Activated B cell treated with CpG ODN at 0.5 μM for 24 hours (primary cell): ENCODE results near the gene MED27. TPM values are rescaled to one million over a fixed set of nuclear protein-coding genes. Genes with fewer than 3 reads are reported as not detected.

ENCODE experiments used
- ATAC-seq: fragments of 200-7000 bp; cut with Tn5 transposase; one replicate; pipeline ENCODE4 v1.10.0; 2021; ENCODE audit warnings: low read depth, mild to moderate bottlenecking, moderate library complexity
- CTCF ChIA-PET: fragments of 350-600 bp; sonication (Branson Sonifier 250); formaldehyde crosslinking; loops from one replicate; lab custom pipeline; 2021; ENCODE audit warnings: antibody characterized with exemption; lab: Charles Lee
- POLR2A ChIA-PET: fragments of 350-600 bp; sonication (Branson Sonifier 250); formaldehyde crosslinking; loops from one replicate; lab custom pipeline; 2021; ENCODE audit warnings: antibody characterized with exemption; lab: Charles Lee
- DNase-seq: peaks from one replicate; pipeline ENCODE4 v3.0.0; 2022
- H3K27ac Mint-ChIP-seq: one replicate; pipeline ENCODE4 v1.8.0; 2020; ENCODE audit warnings: mixed read lengths
- H3K27me3 Mint-ChIP-seq: one replicate; pipeline ENCODE4 v1.8.0; 2021; ENCODE audit warnings: mixed read lengths
- H3K36me3 Mint-ChIP-seq: one replicate; pipeline ENCODE4 v1.8.0; 2021; ENCODE audit warnings: low read depth, mixed read lengths
- H3K4me1 Mint-ChIP-seq: one replicate; pipeline ENCODE4 v1.8.0; 2021; ENCODE audit warnings: mixed read lengths
- H3K4me3 Mint-ChIP-seq: one replicate; pipeline ENCODE4 v1.8.0; 2020; ENCODE audit warnings: mild to moderate bottlenecking, mixed read lengths
- H3K9me3 Mint-ChIP-seq: one replicate; pipeline ENCODE4 v1.8.0; 2020; ENCODE audit warnings: mixed read lengths
- CTCF ChIP-seq: fragments of 200-600 bp; IDR thresholded peaks from one replicate; pipeline ENCODE4 v1.8.0; 2022; ENCODE audit warnings: antibody characterized with exemption, mild to moderate bottlenecking
- intact Hi-C: fragments of 100-400 bp; cut with micrococcal nuclease; formaldehyde crosslinking; loops from one replicate; pipeline ENCODE4 v1.15.1; 2024
- total RNA-seq: library from RNA; stranded (reverse); gene quantifications from 2 replicates; pipeline ENCODE4 v1.2.3, GENCODE V29; 2022

Gene MED27
- total RNA-seq, 1 donor from 2014 or later, result 24.5 TPM

GRCh38 chr9:132046456-132046855, 33.2 kb downstream of the MED27 start:
- peaks cover 2% of the 10 kb centered on the region for H3K4me1 Mint-ChIP-seq
- no peak overlapping the region for H3K27ac Mint-ChIP-seq
- no peak for DNase-seq
- ATAC-seq, result no peak
- no peak overlapping the region for H3K4me3 Mint-ChIP-seq
- intact Hi-C loops, result no loop called here
- no peak for TF ChIP-seq CTCF
- ChIA-PET POLR2A (no interaction called here), CTCF (no interaction called here)
- H3K9me3 Mint-ChIP-seq, result no peaks in the 10 kb centered on the region
- H3K27me3 Mint-ChIP-seq, result no peaks in the 10 kb centered on the region
- peaks cover 18% of the 10 kb centered on the region for H3K36me3 Mint-ChIP-seq

DNA sequence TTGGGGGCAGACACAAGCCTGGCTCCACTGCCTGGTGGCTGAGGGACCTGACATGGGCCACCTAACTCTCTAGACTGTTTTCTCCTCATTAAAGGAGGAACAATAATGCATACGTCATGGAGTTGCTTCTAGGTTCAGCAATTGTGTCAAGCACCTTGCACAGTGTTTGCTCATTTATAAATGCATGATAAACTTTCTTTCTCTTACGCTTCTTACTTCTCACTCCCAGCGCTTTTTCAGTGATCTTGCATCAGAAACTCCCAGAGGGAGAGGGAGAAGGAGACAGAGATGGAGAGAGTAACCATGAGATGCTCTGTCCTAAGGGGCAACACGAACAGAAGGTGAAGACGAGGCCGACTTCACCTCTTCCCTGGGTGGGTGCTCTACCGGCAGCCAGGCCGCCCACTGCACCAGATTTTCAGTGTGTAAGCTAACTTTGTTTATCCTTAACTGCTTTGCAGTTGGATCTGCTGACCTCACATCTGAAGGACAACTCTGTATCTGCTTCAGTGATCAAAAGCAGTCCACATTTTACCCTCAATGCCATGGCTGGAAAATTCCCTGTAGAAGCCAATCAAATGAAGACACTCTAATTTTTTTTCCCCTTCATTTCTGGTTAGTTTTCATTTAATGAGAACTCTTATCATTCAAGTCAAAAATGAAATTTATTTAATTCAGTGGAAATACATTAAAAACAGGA, 35.3 kb downstream of the MED27 start:
- DNase-seq, result no peak
- H3K27ac Mint-ChIP-seq, result no peak overlapping the region

GRCh38 chr9:132043708-132044107, 36.0 kb downstream of the MED27 start:
- intact Hi-C loops, result no loop called here
- CTCF ChIA-PET, result no interaction called here
- Mint-ChIP-seq H3K4me1 (peaks cover 2% of the 10 kb centered on the region), H3K9me3 (no peaks in the 10 kb centered on the region), H3K27ac (no peak overlapping the region), H3K27me3 (no peaks in the 10 kb centered on the region), H3K36me3 (peaks cover 11% of the 10 kb centered on the region), H3K4me3 (no peak overlapping the region)
- ATAC-seq (no peak), DNase-seq (no peak)
- POLR2A ChIA-PET, result no interaction called here
- TF ChIP-seq CTCF, result no peak

More for the DNA sequence above, 35.3 kb downstream of the MED27 start:
- intact Hi-C loops, result no loop called here
- ATAC-seq, result no peak
- peaks cover 2% of the 10 kb centered on the region for H3K4me1 Mint-ChIP-seq
- H3K27me3 Mint-ChIP-seq, result no peaks in the 10 kb centered on the region
- POLR2A ChIA-PET, result no interaction called here
- CTCF ChIA-PET, result no interaction called here
- TF ChIP-seq CTCF, result no peak
- no peak overlapping the region for H3K4me3 Mint-ChIP-seq
- peaks cover 14% of the 10 kb centered on the region for H3K36me3 Mint-ChIP-seq
- no peaks in the 10 kb centered on the region for H3K9me3 Mint-ChIP-seq

DNA sequence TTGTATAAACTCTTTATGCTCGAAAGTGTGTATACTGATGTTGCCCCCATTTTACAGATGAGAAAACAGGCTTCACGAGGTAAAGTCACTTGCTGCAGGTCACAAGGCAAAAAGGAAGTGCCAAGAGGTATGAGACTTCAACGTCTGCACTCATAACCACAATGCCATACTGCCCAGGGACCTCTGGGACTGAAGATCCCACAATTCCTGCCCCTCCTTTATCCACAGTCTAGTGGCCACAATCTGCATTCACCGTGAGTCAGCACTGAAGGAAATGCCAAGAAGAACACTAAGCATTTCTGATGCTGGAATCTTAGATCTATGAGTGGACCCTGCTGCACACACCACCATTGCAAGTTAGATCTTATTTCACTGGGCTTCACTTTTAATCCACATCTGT, 37.3 kb downstream of the MED27 start:
- Mint-ChIP-seq H3K4me3 (no peak overlapping the region), H3K27ac (no peak overlapping the region), H3K9me3 (no peaks in the 10 kb centered on the region), H3K36me3 (peaks cover 13% of the 10 kb centered on the region), H3K4me1 (peaks cover 2% of the 10 kb centered on the region), H3K27me3 (no peaks in the 10 kb centered on the region)
- DNase-seq (no peak), ATAC-seq (no peak)
- intact Hi-C loops, result no loop called here
- TF ChIP-seq CTCF, result no peak
- POLR2A ChIA-PET, result no interaction called here
- CTCF ChIA-PET, result no interaction called here

GRCh38 chr9:132041798-132042197, 37.9 kb downstream of the MED27 start:
- ChIA-PET CTCF (no interaction called here), POLR2A (no interaction called here)

More at GRCh38 chr9:132041798-132042197, 37.9 kb downstream of the MED27 start:
- H3K36me3 Mint-ChIP-seq, result peaks cover 13% of the 10 kb centered on the region
- no peak overlapping the region for H3K27ac Mint-ChIP-seq
- intact Hi-C loops, result no loop called here
- H3K4me3 Mint-ChIP-seq, result no peak overlapping the region
- no peak for TF ChIP-seq CTCF
- H3K4me1 Mint-ChIP-seq, result peaks cover 2% of the 10 kb centered on the region
- ATAC-seq, result no peak
- no peaks in the 10 kb centered on the region for H3K27me3 Mint-ChIP-seq
- no peak for DNase-seq
- no peaks in the 10 kb centered on the region for H3K9me3 Mint-ChIP-seq
